ENCODE results near the gene DGKZ.
"Not testable (repeated sequence)": the region's sequence is repeated elsewhere in the genome, so short reads cannot be mapped to it uniquely, and the experiment has no call there.

The DGKZ gene

GRCh38 chr11:46378296-46378695 lies 31.0 kb downstream of the DGKZ start:
- TF ChIP-seq CTCF (IDR thresholded peaks at IDR 0.05), result no peak

GRCh38 chr11:46378811-46379481 lies 31.7 kb downstream of the DGKZ start:
- Histone ChIP-seq H3K27me3 (peaks cover 0 to 29% of the 10 kb centered on the region in 2 donors), H3K36me3 (peaks cover 13 to 43% (median 36%) of the 10 kb centered on the region in 3 donors), H3K9me3 (no peaks in the 10 kb centered on the region), H3K27ac (no peak overlapping the region), H3K4me3 (no peak overlapping the region), H3K4me1 (peaks cover 5 to 34% (median 24%) of the 10 kb centered on the region in 4 donors)
- intact Hi-C loops (cut with DNase I; ENCODE audit: low total_unique reads), result no loop called here
- DNase-seq, result no peak
- TF ChIP-seq CTCF (IDR thresholded peaks at IDR 0.05), result no peak

More at GRCh38 chr11:46378296-46378695, 31.0 kb downstream of the DGKZ start:
- Histone ChIP-seq H3K4me3 (no peak overlapping the region), H3K9me3 (no peaks in the 10 kb centered on the region), H3K4me1 (peaks cover 5 to 34% (median 24%) of the 10 kb centered on the region in 4 donors), H3K36me3 (peaks cover 16 to 50% (median 42%) of the 10 kb centered on the region in 3 donors), H3K27ac (no peak overlapping the region), H3K27me3 (peaks cover 0 to 23% of the 10 kb centered on the region in 2 donors)
- DNase-seq, result no peak
- intact Hi-C loops (cut with DNase I; ENCODE audit: low total_unique reads), result no loop called here

- peaks cover 5 to 36% (median 28%) of the 10 kb centered on the region in 3 donors for H3K36me3 ChIP-seq
- intact Hi-C loops (cut with DNase I; ENCODE audit: low total_unique reads); H3K9me3 ChIP-seq; DNase-seq: not testable (repeated sequence)
- H3K27me3 ChIP-seq, result peaks cover 0 to 36% of the 10 kb centered on the region in 2 donors
- H3K27ac ChIP-seq, result peak overlapping the region; percentile 33 to 49
- H3K4me1 ChIP-seq, result peaks cover 5 to 34% (median 24%) of the 10 kb centered on the region in 4 donors
- peak overlapping the region; percentile 57 to 72 for H3K4me3 ChIP-seq
Measured at GRCh38 chr11:46379482-46380293, 32.4 kb downstream of the DGKZ start.

GRCh38 chr11:46380340-46381047 lies 33.2 kb downstream of the DGKZ start:
- Histone ChIP-seq H3K4me3 (peak overlapping the region; percentile 57 to 72), H3K27me3 (peaks cover 0 to 45% of the 10 kb centered on the region in 2 donors), H3K4me1 (peaks cover 5 to 34% (median 24%) of the 10 kb centered on the region in 4 donors), H3K36me3 (peaks cover 0 to 28% (median 20%) of the 10 kb centered on the region in 3 donors), H3K9me3 (no peaks in the 10 kb centered on the region), H3K27ac (peak overlapping the region; percentile 33 to 49)
- DNase-seq, result peak; percentile 60 to 80
- no peak for TF ChIP-seq CTCF (IDR thresholded peaks at IDR 0.05)
- intact Hi-C loops (cut with DNase I; ENCODE audit: low total_unique reads), result no loop called here

GRCh38 chr11:46381048-46381818 lies 34.0 kb downstream of the DGKZ start, which contains the start of gene MDK:
Gene MDK (plus strand): TSS chr11:46381669. CDS start chr11:46382058, 389 bp downstream.
- Histone ChIP-seq H3K27ac (peak within 1 kb of the TSS; percentile 33 to 49), H3K27me3 (peaks cover 0 to 52% of the 10 kb centered on the region in 2 donors), H3K36me3 (peaks cover 0 to 21% (median 13%) of the 10 kb centered on the region in 3 donors), H3K4me1 (peaks cover 5 to 34% (median 24%) of the 10 kb centered on the region in 4 donors), H3K4me3 (peak within 1 kb of the TSS; percentile 57 to 72), H3K9me3 (no peaks in the 10 kb centered on the region)
- intact Hi-C loops (cut with DNase I; ENCODE audit: low total_unique reads), result no loop called here
- no peak for DNase-seq
- no peak for TF ChIP-seq CTCF (IDR thresholded peaks at IDR 0.05)
